Endodermal cell (in vitro differentiated cells): ENCODE results near the gene FOXA3. TPM values are rescaled to one million over a fixed set of nuclear protein-coding genes. Genes with fewer than 3 reads are reported as not detected.

Source experiments
- DNase-seq: peaks from one replicate; pipeline ENCODE4 v3.0.0-alpha.2; 2017
- H3K27ac ChIP-seq: 2 replicates; pipeline ENCODE4 v1.5.1; 2013; ENCODE audit warnings: mild to moderate bottlenecking, low read depth, low read length, moderate library complexity
- H3K27me3 ChIP-seq: 2 replicates; pipeline ENCODE4 v1.6.1; 2013; ENCODE audit warnings: mild to moderate bottlenecking, low read length, moderate library complexity; ENCODE audit not compliant: insufficient read depth, control insufficient read depth, poor library complexity, severe bottlenecking
- H3K36me3 ChIP-seq: 2 replicates; pipeline ENCODE4 v1.7.0; 2013; ENCODE audit warnings: mild to moderate bottlenecking, low read length, moderate library complexity; ENCODE audit not compliant: control insufficient read depth, insufficient read depth
- H3K4me1 ChIP-seq: one replicate; pipeline ENCODE4 v1.7.0; 2013; ENCODE audit warnings: low read length; ENCODE audit not compliant: control insufficient read depth, insufficient read depth
- H3K4me3 ChIP-seq: 2 replicates; pipeline ENCODE4 v1.5.1; 2013; ENCODE audit warnings: mild to moderate bottlenecking, low read length, moderate library complexity
- H3K9ac ChIP-seq: 2 replicates; pipeline ENCODE4 v1.6.1; 2013; ENCODE audit warnings: mild to moderate bottlenecking, low read length, moderate library complexity; ENCODE audit not compliant: poor library complexity, severe bottlenecking; ENCODE audit errors: extremely low read depth
- H3K9me3 ChIP-seq: 2 replicates; pipeline ENCODE4 v1.6.1; 2013; ENCODE audit warnings: mild to moderate bottlenecking, low read length, moderate library complexity; ENCODE audit not compliant: control insufficient read depth
- H3K27ac Mint-ChIP-seq: 2 replicates; pipeline ENCODE4 v1.8.0; 2020; ENCODE audit warnings: mixed read lengths
- H3K27me3 Mint-ChIP-seq: 2 replicates; pipeline ENCODE4 v1.8.0; 2021; ENCODE audit warnings: mild to moderate bottlenecking, mixed read lengths; ENCODE audit not compliant: insufficient read depth
- H3K36me3 Mint-ChIP-seq: 2 replicates; pipeline ENCODE4 v1.8.0; 2020; ENCODE audit warnings: low read depth, mixed read lengths
- H3K4me1 Mint-ChIP-seq: 2 replicates; pipeline ENCODE4 v1.8.0; 2020; ENCODE audit warnings: mixed read lengths
- H3K4me3 Mint-ChIP-seq: 2 replicates; pipeline ENCODE4 v1.8.0; 2020; ENCODE audit warnings: mild to moderate bottlenecking, moderate library complexity, mixed read lengths
- H3K9me3 Mint-ChIP-seq: 2 replicates; pipeline ENCODE4 v1.8.0; 2020; ENCODE audit warnings: mild to moderate bottlenecking, mixed read lengths
- CTCF ChIP-seq: fragments of 200-600 bp; sonication (generic); conservative IDR thresholded peaks from 2 replicates; pipeline ENCODE4 v1.5.0; 2021; ENCODE audit warnings: antibody characterized with exemption, mild to moderate bottlenecking
- WGBS, 2 experiments: methylation state at CpG; one replicate each; pipeline versions ENCODE4 v1.1.5 to v1.1.7; 2013; ENCODE audit warnings: missing lambda C conversion rate in 2 of 2, mixed read lengths in 1 of 2; ENCODE audit not compliant: insufficient coverage in 1 of 2, insufficient read length in 1 of 2; 5-methylcytosine and 5-hydroxymethylcytosine counted together
- total RNA-seq, 2 donors: library from RNA; stranded (reverse); fragmentation: NEBNext Ultra II Directional in 1 of 2; extraction: Animal tissue kit (Norgen Biotek cat#: 25700) in 1 of 2; gene quantifications; 2 replicates in 1 of 2; 3 replicates in 1 of 2; pipeline ENCODE4 v1.2.1, GENCODE V29; 2021

The FOXA3 gene
- total RNA-seq, 2 donors from 2014 or later: 54.2 to 58.1 TPM

GRCh38 chr19:45817725-45818301 lies 46.3 kb upstream of the FOXA3 start:
- Histone ChIP-seq H3K4me3 (no peak overlapping the region), H3K36me3 (peaks cover 26% of the 10 kb centered on the region), H3K9ac (no peak overlapping the region), H3K27ac (peak overlapping the region; percentile 38), H3K4me1 (peaks cover 15% of the 10 kb centered on the region), H3K9me3 (no peaks in the 10 kb centered on the region), H3K27me3 (no peaks in the 10 kb centered on the region)
- 81 to 83% methylated on average over 13 to 19 of the region's 19 CpGs for WGBS, 2 experiments
- no peaks in the 10 kb centered on the region for H3K27me3 Mint-ChIP-seq
- H3K36me3 Mint-ChIP-seq: peaks cover 25% of the 10 kb centered on the region
- peaks cover 8% of the 10 kb centered on the region for H3K4me1 Mint-ChIP-seq
- H3K9me3 Mint-ChIP-seq: no peaks in the 10 kb centered on the region
- DNase-seq: peak; percentile 81
- no peak overlapping the region for H3K27ac Mint-ChIP-seq
- H3K4me3 Mint-ChIP-seq: no peak overlapping the region
- no peak for TF ChIP-seq CTCF

GRCh38 chr19:45819769-45820168 lies 44.4 kb upstream of the FOXA3 start:
- Mint-ChIP-seq H3K27me3 (no peaks in the 10 kb centered on the region), H3K27ac (no peak overlapping the region)
- peaks cover 15% of the 10 kb centered on the region for H3K4me1 ChIP-seq

GRCh38 chr19:45820413-45821102 lies 43.6 kb upstream of the FOXA3 start:
- Mint-ChIP-seq H3K27me3 (no peaks in the 10 kb centered on the region), H3K9me3 (no peaks in the 10 kb centered on the region), H3K36me3 (peaks cover 44% of the 10 kb centered on the region), H3K27ac (peak overlapping the region; percentile 26), H3K4me3 (no peak overlapping the region), H3K4me1 (peaks cover 7% of the 10 kb centered on the region)
- H3K4me1 ChIP-seq: peaks cover 15% of the 10 kb centered on the region
- peak; percentile 29 for TF ChIP-seq CTCF
- H3K9me3 ChIP-seq: no peaks in the 10 kb centered on the region
- H3K4me3 ChIP-seq: no peak overlapping the region
- H3K27ac ChIP-seq: no peak overlapping the region
- no peaks in the 10 kb centered on the region for H3K27me3 ChIP-seq
- 85 to 91% methylated on average over 9 to 19 of the region's 20 CpGs for WGBS, 2 experiments
- peak; percentile 50 for DNase-seq
- peaks cover 49% of the 10 kb centered on the region for H3K36me3 ChIP-seq
- H3K9ac ChIP-seq: no peak overlapping the region

More at GRCh38 chr19:45819769-45820168, 44.4 kb upstream of the FOXA3 start:
- Mint-ChIP-seq H3K4me3 (no peak overlapping the region), H3K9me3 (no peaks in the 10 kb centered on the region), H3K36me3 (peaks cover 41% of the 10 kb centered on the region), H3K4me1 (peaks cover 7% of the 10 kb centered on the region)
- H3K27ac ChIP-seq: no peak overlapping the region
- 92 to 100% methylated on average over 3 to 6 of the region's 6 CpGs for WGBS, 2 experiments
- TF ChIP-seq CTCF: no peak
- H3K4me3 ChIP-seq: no peak overlapping the region
- no peaks in the 10 kb centered on the region for H3K27me3 ChIP-seq
- no peak for DNase-seq
- H3K9ac ChIP-seq: no peak overlapping the region
- peaks cover 41% of the 10 kb centered on the region for H3K36me3 ChIP-seq
- H3K9me3 ChIP-seq: no peaks in the 10 kb centered on the region
